Keratinocyte (primary cell): ENCODE results near the gene UBE2R2. TPM values are rescaled to one million over a fixed set of nuclear protein-coding genes. Genes with fewer than 3 reads are reported as not detected.
"Not testable (repeated sequence)": the region's sequence is repeated elsewhere in the genome, so short reads cannot be mapped to it uniquely, and the experiment has no call there.

Experiments used
- DNase-seq: peaks from one replicate; pipeline ENCODE4 v3.0.0-alpha.2; 2011; ENCODE audit warnings: low read depth, missing footprints, low spot score
- FAIRE-seq: peaks from 2 replicates; lab custom pipeline; 2011; peaks lifted over from hg19 to GRCh38; lab: Jason Lieb, UNC
- H2AFZ ChIP-seq: 2 replicates; pipeline ENCODE4 v1.6.0; 2012; ENCODE audit warnings: low read length, control low read depth, inconsistent platforms; ENCODE audit not compliant: control insufficient read depth
- H3K27ac ChIP-seq: 2 replicates; pipeline ENCODE4 v1.5.1; 2011; ENCODE audit warnings: low read length; ENCODE audit not compliant: control insufficient read depth, insufficient read depth
- H3K27me3 ChIP-seq: 3 replicates; pipeline ENCODE4 v1.6.0; 2011; ENCODE audit warnings: low read length; ENCODE audit not compliant: control insufficient read depth, insufficient read depth; ENCODE audit errors: extremely low read depth
- H3K36me3 ChIP-seq, 2 experiments: 2 replicates in 1 of 2; 3 replicates in 1 of 2; pipeline ENCODE4 v1.5.1; 2011; ENCODE audit warnings: low read length in 2 of 2, mild to moderate bottlenecking in 1 of 2; ENCODE audit not compliant: control insufficient read depth in 2 of 2, insufficient read depth in 2 of 2; ENCODE audit errors: extremely low read depth in 1 of 2
- H3K4me1 ChIP-seq: 3 replicates; pipeline ENCODE4 v1.5.1; 2011; ENCODE audit warnings: low read length; ENCODE audit not compliant: control insufficient read depth, insufficient read depth; ENCODE audit errors: extremely low read depth
- H3K4me2 ChIP-seq: 3 replicates; pipeline ENCODE4 v1.6.0; 2011; ENCODE audit warnings: low read depth, low read length; ENCODE audit not compliant: control insufficient read depth, insufficient read depth; ENCODE audit errors: extremely low read depth
- H3K4me3 ChIP-seq, 3 experiments: fragments of 200-600 bp in 1 of 3; sonication (generic) in 1 of 3; 2 replicates in 2 of 3; 3 replicates in 1 of 3; pipeline ENCODE4 v1.5.1; 2011 to 2016; ENCODE audit warnings: low read length in 3 of 3, mild to moderate bottlenecking in 3 of 3, control low read depth in 2 of 3, inconsistent platforms in 1 of 3, low read depth in 1 of 3, mixed read lengths in 1 of 3, mixed run types in 1 of 3, moderate library complexity in 1 of 3; ENCODE audit not compliant: control insufficient read depth in 2 of 3, insufficient read depth in 2 of 3; ENCODE audit errors: extremely low read depth in 1 of 3
- H3K79me2 ChIP-seq: 2 replicates; pipeline ENCODE4 v1.6.0; 2012; ENCODE audit warnings: low read length; ENCODE audit not compliant: control insufficient read depth, insufficient read depth
- H3K9ac ChIP-seq: 3 replicates; pipeline ENCODE4 v1.6.0; 2011; ENCODE audit warnings: low read length; ENCODE audit not compliant: control insufficient read depth, insufficient read depth; ENCODE audit errors: extremely low read depth
- H3K9me1 ChIP-seq: 3 replicates; pipeline ENCODE4 v1.6.0; 2011; ENCODE audit warnings: low read length; ENCODE audit not compliant: control insufficient read depth, insufficient read depth; ENCODE audit errors: extremely low read depth
- H3K9me3 ChIP-seq: 2 replicates; pipeline ENCODE4 v1.5.1; 2012; ENCODE audit warnings: low read depth, low read length; ENCODE audit not compliant: control insufficient read depth
- H4K20me1 ChIP-seq: 3 replicates; pipeline ENCODE4 v1.6.0; 2011; ENCODE audit warnings: low read length; ENCODE audit not compliant: control insufficient read depth, insufficient read depth; ENCODE audit errors: extremely low read depth
- CTCF ChIP-seq, 3 experiments: IDR thresholded peaks in 1 of 3; conservative IDR thresholded peaks in 1 of 3; optimal IDR thresholded peaks in 1 of 3; 2 replicates in 2 of 3; 3 replicates in 1 of 3; pipeline versions ENCODE3 to v1.5.1; 2011; ENCODE audit warnings: low read length in 3 of 3, mild to moderate bottlenecking in 3 of 3, moderate library complexity in 2 of 3, control low read depth in 1 of 3, inconsistent platforms in 1 of 3; ENCODE audit not compliant: insufficient read depth in 2 of 3; ENCODE audit errors: extremely low read depth in 1 of 3
- EZH2 ChIP-seq: IDR thresholded peaks from one replicate; pipeline ENCODE4 v1.6.1; 2012; ENCODE audit warnings: inconsistent platforms, mild to moderate bottlenecking, low read length, moderate library complexity
- dilution Hi-C: fragments of 300-500 bp; cut with MboI; formaldehyde crosslinking; loops from one replicate; pipeline ENCODE4 v1.7.0; 2020; ENCODE audit warnings: low sequenced_read_pairs; ENCODE audit not compliant: extremely low pct_ligation_motif_present
- polyA plus RNA-seq, 5 experiments: library from polyadenylated mRNA; depleted of rRNA in 3 of 5; stranded (reverse) in 3 of 5; stranded (forward) in 1 of 5; unstranded in 1 of 5; fragments of >200 nt; gene quantifications; 1 replicate in 1 of 5; 2 replicates in 3 of 5; 3 replicates in 1 of 5; pipeline versions ENCODE4 v1.2.1 to v1.2.3, GENCODE V29; 2011 to 2012; ENCODE audit warnings: missing spikeins in 2 of 5, low read depth in 1 of 5, low replicate concordance in 1 of 5

UBE2R2 gene
- polyA plus RNA-seq, 1 donor (not counting 4 experiments of a cell fraction or from before 2014, with no cell fraction given): 20.5 TPM

DNA sequence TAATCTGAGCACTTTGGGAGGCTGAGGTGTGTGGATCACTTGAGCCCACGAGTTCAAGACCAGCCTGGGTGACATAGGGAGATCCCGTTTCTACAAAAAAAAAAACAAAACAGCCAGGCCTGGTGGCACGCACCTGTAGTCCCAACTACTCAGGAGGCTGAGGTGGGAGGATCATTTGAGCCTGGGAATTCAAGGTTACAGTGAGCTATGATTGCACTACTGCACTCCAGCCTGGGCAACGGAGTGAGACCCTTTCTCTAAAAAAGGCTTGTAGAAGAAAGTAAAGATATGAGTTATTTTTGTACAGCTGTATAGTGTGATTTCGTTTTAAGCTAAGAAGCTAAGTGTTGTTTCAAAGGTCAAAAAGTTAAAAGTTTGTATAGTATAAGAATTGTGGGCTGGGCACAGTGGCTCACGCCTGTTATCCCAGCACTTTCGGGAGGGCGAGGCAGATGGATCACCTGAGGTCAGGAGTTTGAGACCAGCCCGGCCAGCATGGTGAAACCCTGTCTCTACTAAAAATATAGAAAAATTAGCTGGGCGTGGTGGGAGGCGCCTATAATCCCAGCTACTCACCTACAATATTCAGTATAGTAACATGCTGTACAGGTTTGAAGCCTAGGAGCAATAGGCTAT is 18.8 kb downstream of the UBE2R2 start:
- FAIRE-seq (no peak), DNase-seq (no peak)
- Histone ChIP-seq H3K4me2 (no peak overlapping the region), H3K27me3 (no peaks in the 10 kb centered on the region), H3K9me1 (no peaks in the 10 kb centered on the region), H4K20me1 (peaks cover 15% of the 10 kb centered on the region), H3K9ac (peak overlapping the region; percentile 4), H3K36me3 (peaks cover 0 to 2% of the 10 kb centered on the region in 2 experiments), H3K4me1 (peaks cover 11% of the 10 kb centered on the region), H3K9me3 (no peaks in the 10 kb centered on the region), H3K4me3 (no peak overlapping the region), H3K79me2 (peaks cover 94% of the 10 kb centered on the region), H2AFZ (no peak overlapping the region), H3K27ac (peak overlapping the region; percentile 44)
- dilution Hi-C loops: no loop called here
- TF ChIP-seq EZH2: no peak
- TF ChIP-seq CTCF (optimal IDR thresholded peaks at IDR 0.05 in 1 of 3, IDR thresholded peaks at IDR 0.05 in 1 of 3, conservative IDR thresholded peaks at IDR 0.05 in 1 of 3; ENCODE audit: extremely low read depth in 1 of 3, insufficient read depth in 2 of 3, low read length in 3 of 3): no peak

DNA sequence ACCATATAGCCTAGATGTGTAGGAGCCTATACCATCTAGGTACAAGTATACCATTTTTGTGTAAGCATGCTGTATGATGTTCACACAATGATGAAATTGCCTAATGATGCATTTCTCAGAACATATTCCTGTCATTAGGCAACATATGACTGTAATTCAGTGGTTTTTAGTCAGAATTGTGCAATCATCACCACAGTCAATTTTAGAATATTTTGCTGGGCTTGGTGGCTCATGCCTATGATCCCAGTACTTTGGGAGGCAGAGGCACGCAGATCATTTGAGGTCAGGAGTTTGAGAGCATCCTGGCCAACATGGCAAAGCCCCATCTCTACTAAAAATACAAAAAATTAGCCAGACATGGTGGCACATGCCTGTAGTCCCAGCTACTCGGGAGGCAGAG is 19.3 kb downstream of the UBE2R2 start:
- Histone ChIP-seq H3K9ac (peak overlapping the region; percentile 4), H3K4me1 (peaks cover 11% of the 10 kb centered on the region), H3K27ac (peak overlapping the region; percentile 44), H4K20me1 (peaks cover 16% of the 10 kb centered on the region), H3K79me2 (peaks cover 94% of the 10 kb centered on the region)
- H3K36me3 ChIP-seq, H3K4me2 ChIP-seq, H3K4me3 ChIP-seq, H2AFZ ChIP-seq, H3K9me3 ChIP-seq, DNase-seq, dilution Hi-C loops, H3K9me1 ChIP-seq, H3K27me3 ChIP-seq: not testable (repeated sequence)
- peak; percentile 36 for FAIRE-seq

DNA sequence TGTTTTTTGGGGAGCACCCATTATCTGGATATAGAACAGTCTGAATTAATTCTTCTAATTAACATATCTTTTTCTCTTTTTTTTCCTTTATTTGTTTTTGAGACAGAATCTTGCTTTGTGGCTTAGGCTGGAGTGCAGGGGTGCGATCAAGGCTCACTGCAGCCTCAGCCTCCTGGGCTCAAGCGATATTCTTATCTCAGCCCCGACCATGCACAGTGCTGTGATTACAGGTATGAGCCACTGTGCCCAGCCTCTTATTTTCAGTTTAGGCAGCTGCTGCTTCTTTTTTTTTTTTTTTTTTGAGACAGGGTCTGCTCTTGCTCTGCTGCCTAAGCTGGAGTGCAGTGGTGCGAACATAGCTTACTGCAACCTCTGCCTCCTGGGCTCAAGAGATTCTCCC is 20.2 kb downstream of the UBE2R2 start:
- H2AFZ ChIP-seq: no peak overlapping the region
- FAIRE-seq (no peak), DNase-seq (no peak)
- dilution Hi-C loops: no loop called here
- H3K4me3 ChIP-seq: no peak overlapping the region
- TF ChIP-seq CTCF (optimal IDR thresholded peaks at IDR 0.05 in 1 of 3, IDR thresholded peaks at IDR 0.05 in 1 of 3, conservative IDR thresholded peaks at IDR 0.05 in 1 of 3; ENCODE audit: extremely low read depth in 1 of 3, insufficient read depth in 2 of 3, low read length in 3 of 3) (no peak), EZH2 (no peak)
- H3K9me1 ChIP-seq: no peaks in the 10 kb centered on the region
- H3K27me3 ChIP-seq: no peaks in the 10 kb centered on the region
- H3K9me3 ChIP-seq: no peaks in the 10 kb centered on the region
- H3K4me1 ChIP-seq: peaks cover 17% of the 10 kb centered on the region
- no peak overlapping the region for H3K4me2 ChIP-seq
- H3K9ac ChIP-seq: no peak overlapping the region
- peaks cover 19% of the 10 kb centered on the region for H4K20me1 ChIP-seq
- H3K79me2 ChIP-seq: peaks cover 97% of the 10 kb centered on the region
- peaks cover 0 to 2% of the 10 kb centered on the region in 2 experiments for H3K36me3 ChIP-seq
- no peak overlapping the region for H3K27ac ChIP-seq
